DND-41 (cell line): ENCODE data around the gene ALOX12B.

Experiments
- EZH2 ChIP-seq: IDR thresholded peaks from 3 replicates; pipeline ENCODE4 v1.6.1; 2012; ENCODE audit warnings: borderline replicate concordance, low read depth, mild to moderate bottlenecking, moderate library complexity, low read length, inconsistent platforms; ENCODE audit not compliant: severe bottlenecking
- TF ChIP-seq, protein P1 (sequence below): IDR thresholded peaks from 2 replicates; pipeline ENCODE4 v1.5.1; 2012; ENCODE audit warnings: borderline replicate concordance, low read length, moderate library complexity, mild to moderate bottlenecking; ENCODE audit not compliant: poor library complexity, severe bottlenecking; ENCODE audit errors: extremely low read depth

DNA sequence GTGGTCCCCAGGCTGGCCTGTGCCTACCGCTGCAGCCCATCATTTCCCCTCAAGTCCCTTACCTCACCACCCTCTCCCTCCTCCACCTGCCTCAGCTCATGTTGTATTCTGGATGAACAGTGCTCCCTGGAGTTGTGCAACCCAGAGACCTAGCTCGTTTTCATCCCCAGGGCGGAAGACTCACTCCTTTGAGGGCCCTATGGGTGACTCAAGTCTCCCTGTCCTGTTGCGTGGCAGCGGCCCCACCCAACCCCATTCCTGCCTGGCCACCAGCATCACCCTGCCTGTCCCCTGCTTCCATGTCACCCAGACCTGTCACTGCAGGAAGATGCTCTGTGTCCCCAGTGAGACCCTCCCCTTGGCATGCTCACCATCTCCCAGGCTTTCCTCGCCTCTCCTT is 3.3 kb downstream of the ALOX12B start:
- TF ChIP-seq, protein P1, sequence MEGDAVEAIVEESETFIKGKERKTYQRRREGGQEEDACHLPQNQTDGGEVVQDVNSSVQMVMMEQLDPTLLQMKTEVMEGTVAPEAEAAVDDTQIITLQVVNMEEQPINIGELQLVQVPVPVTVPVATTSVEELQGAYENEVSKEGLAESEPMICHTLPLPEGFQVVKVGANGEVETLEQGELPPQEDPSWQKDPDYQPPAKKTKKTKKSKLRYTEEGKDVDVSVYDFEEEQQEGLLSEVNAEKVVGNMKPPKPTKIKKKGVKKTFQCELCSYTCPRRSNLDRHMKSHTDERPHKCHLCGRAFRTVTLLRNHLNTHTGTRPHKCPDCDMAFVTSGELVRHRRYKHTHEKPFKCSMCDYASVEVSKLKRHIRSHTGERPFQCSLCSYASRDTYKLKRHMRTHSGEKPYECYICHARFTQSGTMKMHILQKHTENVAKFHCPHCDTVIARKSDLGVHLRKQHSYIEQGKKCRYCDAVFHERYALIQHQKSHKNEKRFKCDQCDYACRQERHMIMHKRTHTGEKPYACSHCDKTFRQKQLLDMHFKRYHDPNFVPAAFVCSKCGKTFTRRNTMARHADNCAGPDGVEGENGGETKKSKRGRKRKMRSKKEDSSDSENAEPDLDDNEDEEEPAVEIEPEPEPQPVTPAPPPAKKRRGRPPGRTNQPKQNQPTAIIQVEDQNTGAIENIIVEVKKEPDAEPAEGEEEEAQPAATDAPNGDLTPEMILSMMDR, result no peak
- TF ChIP-seq EZH2, result no peak
